Astrocyte of the spinal cord (primary cell): ENCODE data around the gene ALDH1A1.

Experiments
- DNase-seq: peaks from one replicate; pipeline ENCODE4 v3.0.0; 2011; ENCODE audit warnings: low read depth, low spot score
- H3K4me3 ChIP-seq: 2 replicates; pipeline ENCODE4 v1.5.1; 2011; ENCODE audit warnings: low read depth, mild to moderate bottlenecking, low read length, moderate library complexity
- in situ Hi-C: cut with HindIII; loops from 2 replicates; pipeline ENCODE4 v1.10.0; 2017; ENCODE audit warnings: low sequenced_read_pairs
- TF ChIP-seq, protein P1 (sequence below): IDR thresholded peaks from 2 replicates; pipeline ENCODE4 v1.5.1; 2012; ENCODE audit warnings: low read depth, mild to moderate bottlenecking, low read length, inconsistent platforms

Gene ALDH1A1

DNA sequence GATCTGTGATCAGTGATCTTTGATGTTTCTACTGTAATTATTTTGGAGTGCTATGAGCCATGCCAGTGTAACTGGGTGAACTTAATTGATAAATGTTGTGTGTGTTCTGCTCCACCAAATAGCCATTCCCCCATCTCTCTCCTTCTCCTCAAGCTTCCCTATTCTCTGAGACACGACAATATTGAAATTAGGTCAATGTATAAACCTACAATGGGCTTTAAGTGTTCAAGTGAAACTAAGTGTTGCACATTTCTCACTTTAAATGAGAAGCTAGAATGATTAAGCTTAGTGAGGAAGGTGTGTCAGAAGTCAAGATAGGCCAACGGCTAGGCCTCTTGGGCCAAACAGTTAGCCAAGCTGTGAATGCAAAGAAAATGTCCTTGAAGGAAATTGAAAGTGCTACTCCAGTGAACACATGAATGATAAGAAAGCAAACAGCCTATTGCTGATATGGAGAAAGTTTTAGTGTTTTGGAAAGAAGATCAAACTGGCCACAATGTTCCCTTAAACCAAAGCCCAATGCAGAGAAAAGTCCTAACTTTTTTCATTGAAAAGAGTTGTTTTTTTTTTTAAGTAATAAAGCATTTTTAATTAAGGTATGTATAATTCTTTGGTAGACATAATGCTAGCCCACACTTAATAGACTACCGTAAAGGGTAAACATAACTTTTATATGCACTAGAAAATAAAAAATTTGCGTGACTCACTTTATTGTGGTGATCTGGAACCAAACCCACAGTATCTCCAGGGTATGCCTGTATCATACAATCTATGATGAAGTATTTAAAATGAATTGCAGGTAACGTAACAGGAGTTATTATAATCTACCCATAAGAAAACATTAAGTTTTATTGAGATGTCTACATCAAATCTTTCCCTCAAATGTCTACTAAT, 42.5 kb upstream of the ALDH1A1 start:
- no peak for DNase-seq
- in situ Hi-C loops: no loop called here
- TF ChIP-seq, protein P1, sequence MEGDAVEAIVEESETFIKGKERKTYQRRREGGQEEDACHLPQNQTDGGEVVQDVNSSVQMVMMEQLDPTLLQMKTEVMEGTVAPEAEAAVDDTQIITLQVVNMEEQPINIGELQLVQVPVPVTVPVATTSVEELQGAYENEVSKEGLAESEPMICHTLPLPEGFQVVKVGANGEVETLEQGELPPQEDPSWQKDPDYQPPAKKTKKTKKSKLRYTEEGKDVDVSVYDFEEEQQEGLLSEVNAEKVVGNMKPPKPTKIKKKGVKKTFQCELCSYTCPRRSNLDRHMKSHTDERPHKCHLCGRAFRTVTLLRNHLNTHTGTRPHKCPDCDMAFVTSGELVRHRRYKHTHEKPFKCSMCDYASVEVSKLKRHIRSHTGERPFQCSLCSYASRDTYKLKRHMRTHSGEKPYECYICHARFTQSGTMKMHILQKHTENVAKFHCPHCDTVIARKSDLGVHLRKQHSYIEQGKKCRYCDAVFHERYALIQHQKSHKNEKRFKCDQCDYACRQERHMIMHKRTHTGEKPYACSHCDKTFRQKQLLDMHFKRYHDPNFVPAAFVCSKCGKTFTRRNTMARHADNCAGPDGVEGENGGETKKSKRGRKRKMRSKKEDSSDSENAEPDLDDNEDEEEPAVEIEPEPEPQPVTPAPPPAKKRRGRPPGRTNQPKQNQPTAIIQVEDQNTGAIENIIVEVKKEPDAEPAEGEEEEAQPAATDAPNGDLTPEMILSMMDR: no peak
- no peak overlapping the region for H3K4me3 ChIP-seq

- TF ChIP-seq, protein P1: no peak
- in situ Hi-C loops: no loop called here
- no peak for DNase-seq
- no peak overlapping the region for H3K4me3 ChIP-seq
These were observed 38.9 kb upstream of the ALDH1A1 start for GRCh38 chr9:72991772-72992171.

- H3K4me3 ChIP-seq: no peak overlapping the region
- DNase-seq: no peak
- TF ChIP-seq, protein P1: no peak
- in situ Hi-C loops: no loop called here
These were observed 37.7 kb upstream of the ALDH1A1 start for GRCh38 chr9:72990397-72991182.

DNA sequence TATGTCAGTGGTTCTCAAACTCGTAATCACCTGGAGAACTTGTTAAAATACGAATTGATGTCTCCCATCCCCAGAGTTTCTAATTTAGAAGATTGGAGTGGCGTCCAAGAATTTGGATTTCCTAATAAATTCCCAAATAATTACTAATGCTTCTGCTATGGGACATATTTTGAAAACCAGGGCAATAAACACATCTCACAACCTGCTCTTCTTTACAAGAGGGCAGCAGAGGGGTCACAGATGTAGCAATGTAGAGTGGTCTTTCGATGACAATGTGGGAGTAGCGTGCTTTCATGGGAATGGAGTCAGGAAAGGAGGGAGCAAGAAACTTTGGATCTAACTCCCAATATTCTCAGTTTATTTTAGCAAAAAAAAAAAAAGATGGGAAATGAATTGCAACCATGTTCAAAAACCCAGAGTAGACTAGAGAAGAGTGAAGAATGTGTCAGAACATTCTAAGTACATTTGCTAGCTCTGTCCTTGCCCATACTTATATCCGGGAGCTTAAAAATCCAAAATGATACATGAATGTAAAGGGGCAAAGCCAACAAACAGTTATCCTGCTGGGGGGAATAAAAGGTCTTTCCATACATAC, 33.8 kb upstream of the ALDH1A1 start:
- TF ChIP-seq, protein P1: no peak
- in situ Hi-C loops: no loop called here
- no peak for DNase-seq
- no peak overlapping the region for H3K4me3 ChIP-seq

DNA sequence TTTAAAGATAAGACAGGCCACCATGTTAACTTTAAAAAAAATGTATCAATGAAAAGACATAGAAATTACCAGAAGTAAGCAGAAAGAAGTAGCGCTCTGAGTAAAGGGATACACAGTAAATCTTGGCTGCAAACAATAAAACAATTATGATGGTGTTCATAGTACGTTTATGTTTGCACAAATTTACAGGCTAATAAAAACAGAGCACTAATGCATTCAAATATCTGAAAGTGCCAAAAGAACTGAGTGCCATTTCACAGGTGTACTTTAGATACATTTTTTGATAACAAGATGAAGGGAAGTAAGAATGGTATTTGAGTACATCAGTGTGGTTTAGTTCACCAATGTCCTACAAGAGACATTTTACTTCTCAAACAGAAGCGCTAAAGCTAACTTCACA, 32.9 kb upstream of the ALDH1A1 start:
- in situ Hi-C loops: no loop called here
- TF ChIP-seq, protein P1: no peak
- no peak overlapping the region for H3K4me3 ChIP-seq
- DNase-seq: no peak

DNA sequence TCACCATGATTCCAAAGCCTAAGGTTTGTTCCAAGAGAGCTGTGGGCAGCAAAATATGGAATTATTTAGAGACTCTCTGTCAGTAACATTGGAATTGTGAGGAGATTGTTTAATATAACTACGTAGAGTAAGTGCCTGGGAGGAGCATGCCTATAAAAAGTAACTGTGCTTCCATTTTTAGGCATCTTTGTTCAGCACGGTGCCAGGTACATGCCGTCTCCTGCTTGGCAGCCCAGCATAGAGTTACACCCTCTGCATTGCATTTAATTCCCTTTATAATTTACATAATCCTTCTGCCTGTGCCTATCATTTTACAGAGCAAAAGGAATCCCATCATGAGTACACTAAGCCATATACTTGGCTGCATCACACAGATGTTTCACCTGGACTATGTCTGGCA, 32.1 kb upstream of the ALDH1A1 start:
- no peak overlapping the region for H3K4me3 ChIP-seq
- no peak for DNase-seq
- TF ChIP-seq, protein P1: no peak
- in situ Hi-C loops: no loop called here
